Ishikawa (cell line): ENCODE results near the gene SLAMF1.

Experiments used
- CEBPB ChIP-seq: IDR thresholded peaks from 2 replicates; pipeline ENCODE4 v1.6.1; 2012
- EP300 ChIP-seq: IDR thresholded peaks from 2 replicates; pipeline ENCODE4 v1.6.1; 2012; ENCODE audit warnings: borderline replicate concordance
- NFIC ChIP-seq: IDR thresholded peaks from 2 replicates; pipeline ENCODE4 v1.6.1; 2012
- RAD21 ChIP-seq: IDR thresholded peaks from 2 replicates; pipeline ENCODE4 v1.6.1; 2012; ENCODE audit warnings: low read depth
- TAF1 ChIP-seq: IDR thresholded peaks from 2 replicates; pipeline ENCODE4 v1.6.1; 2012; ENCODE audit warnings: low read depth, mild to moderate bottlenecking
- TEAD4 ChIP-seq: IDR thresholded peaks from 2 replicates; pipeline ENCODE4 v1.6.1; 2012
- YY1 ChIP-seq: IDR thresholded peaks from 2 replicates; pipeline ENCODE4 v1.6.1; 2012; ENCODE audit warnings: low read depth

DNA sequence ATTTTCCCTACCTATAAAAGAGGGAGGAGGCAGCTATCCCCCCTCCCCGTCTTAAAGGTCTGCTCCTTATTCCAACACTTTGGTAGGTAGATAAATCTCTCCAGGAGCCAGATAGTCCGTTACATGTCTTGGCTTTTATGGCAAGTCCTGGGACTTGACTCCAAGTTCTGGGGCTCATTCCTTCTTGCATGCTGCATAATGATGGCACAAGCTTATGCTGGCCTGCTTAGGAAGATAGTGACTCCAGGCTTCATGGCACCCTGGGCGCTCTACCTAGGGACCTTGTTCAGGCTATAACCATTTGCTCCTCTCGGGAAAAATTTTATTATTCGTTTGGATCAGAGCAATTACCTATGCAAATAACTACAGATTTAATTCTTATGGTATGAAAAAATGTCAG, 3.7 kb downstream of the SLAMF1 start:
- TF ChIP-seq TEAD4 (no peak), TAF1 (no peak), NFIC (no peak), EP300 (no peak), CEBPB (no peak), RAD21 (no peak), YY1 (no peak)
